ENCODE results near the gene TTC23.

The TTC23 gene

DNA sequence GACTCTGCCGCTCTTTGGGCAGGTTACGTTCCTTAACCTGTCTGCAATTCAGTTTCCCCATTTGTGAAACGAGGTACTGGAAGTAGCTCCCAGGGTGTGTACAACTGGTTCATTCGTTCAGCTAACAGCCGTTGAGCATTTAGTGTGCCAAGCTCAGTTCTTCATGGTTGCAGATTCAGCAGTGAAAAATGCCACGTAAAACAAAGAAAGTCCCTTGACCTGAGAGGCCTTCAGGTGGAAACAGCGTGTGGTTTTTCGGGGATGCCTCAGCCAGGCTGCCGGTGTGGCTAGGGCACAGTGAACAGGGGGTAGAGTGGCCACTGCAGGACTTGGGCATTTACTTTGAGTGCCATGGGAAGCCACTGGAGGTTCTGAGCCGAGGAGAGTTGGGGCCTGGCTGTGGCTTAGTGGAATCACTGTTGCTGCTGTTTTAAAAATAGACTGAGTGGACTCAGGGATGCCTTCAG, 139.8 kb downstream of the TTC23 start:
- H2BK120ac ChIP-seq (ENCODE audit: insufficient read depth, low read length, poor library complexity): no peak overlapping the region
- H2AK5ac ChIP-seq (ENCODE audit: low read length): no peak overlapping the region
- H4K91ac ChIP-seq (ENCODE audit: low read depth, low read length): no peak overlapping the region
- WGBS (ENCODE audit: extremely low coverage, insufficient coverage, insufficient read length): no CpG with 5 or more reads among the region's 10 CpGs
- H3K4me1 ChIP-seq (ENCODE audit: control insufficient read depth in 1 of 2, insufficient read depth in 2 of 2, low read length in 2 of 2): peaks cover 3 to 9% of the 10 kb centered on the region in 2 experiments
- peaks cover 7% of the 10 kb centered on the region for H3K79me1 ChIP-seq (ENCODE audit: low read length)
- H3K9me3 ChIP-seq (ENCODE audit: insufficient read depth, low read depth, low read length): no peaks in the 10 kb centered on the region
- H2BK5ac ChIP-seq (ENCODE audit: low read depth, low read length, poor library complexity): no peak overlapping the region
- peaks cover 5 to 13% of the 10 kb centered on the region in 2 experiments for H3K36me3 ChIP-seq (ENCODE audit: control insufficient read depth in 1 of 2, insufficient read depth in 2 of 2, low read length in 2 of 2)
- no peak overlapping the region for H3K4ac ChIP-seq (ENCODE audit: low read depth, low read length)
- no peak overlapping the region for H4K8ac ChIP-seq (ENCODE audit: low read depth, low read length)
- H3K14ac ChIP-seq (ENCODE audit: low read length): no peak overlapping the region
- no peak overlapping the region for H3K9ac ChIP-seq (ENCODE audit: low read length)
- H2AFZ ChIP-seq (ENCODE audit: insufficient read depth, low read length, poor library complexity): no peak overlapping the region
- peaks cover 7% of the 10 kb centered on the region for H3K27me3 ChIP-seq (ENCODE audit: insufficient read depth, low read length)
- H3K79me2 ChIP-seq (ENCODE audit: control insufficient read depth, insufficient read depth, low read length, poor library complexity): peaks cover 6% of the 10 kb centered on the region
- no peak overlapping the region for H4K12ac ChIP-seq (ENCODE audit: low read depth, low read length)
- no peak overlapping the region for H2BK12ac ChIP-seq (ENCODE audit: low read length)
- no peak overlapping the region for H3K4me2 ChIP-seq (ENCODE audit: low read length)
- no peak overlapping the region for H3K4me3 ChIP-seq (ENCODE audit: low read depth, low read length)
- no peak overlapping the region for H3K27ac ChIP-seq (ENCODE audit: low read depth, low read length)
- no peak for DNase-seq
- no peak overlapping the region for H3K18ac ChIP-seq (ENCODE audit: low read length)
- no peak overlapping the region for H3K23ac ChIP-seq (ENCODE audit: low read length)

DNA sequence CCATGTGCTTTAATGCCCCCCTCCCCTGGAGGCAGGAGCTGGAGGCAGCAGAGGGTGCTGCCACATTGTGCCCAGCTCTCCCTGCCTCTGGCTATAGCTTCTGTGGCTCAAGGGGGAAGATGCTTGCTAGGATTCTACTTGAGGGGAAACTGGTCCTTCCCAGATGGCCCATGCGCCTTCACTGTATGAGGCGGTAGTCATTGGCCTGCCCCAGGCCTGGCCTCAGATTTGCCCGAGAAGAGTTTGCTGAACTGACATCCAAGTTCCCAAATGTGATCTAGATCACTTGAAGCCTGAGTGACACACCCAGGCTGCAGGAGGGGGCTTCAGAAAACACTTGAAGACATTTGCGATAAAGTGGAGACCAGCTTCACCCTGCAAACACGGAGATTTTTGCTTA, 140.4 kb downstream of the TTC23 start:
- H2BK5ac ChIP-seq (ENCODE audit: low read depth, low read length, poor library complexity): no peak overlapping the region
- no peak overlapping the region for H3K14ac ChIP-seq (ENCODE audit: low read length)
- H4K91ac ChIP-seq (ENCODE audit: low read depth, low read length): no peak overlapping the region
- peaks cover 4 to 8% of the 10 kb centered on the region in 2 experiments for H3K36me3 ChIP-seq (ENCODE audit: control insufficient read depth in 1 of 2, insufficient read depth in 2 of 2, low read length in 2 of 2)
- H3K4ac ChIP-seq (ENCODE audit: low read depth, low read length): no peak overlapping the region
- H2AFZ ChIP-seq (ENCODE audit: insufficient read depth, low read length, poor library complexity): no peak overlapping the region
- DNase-seq: no peak
- no peak overlapping the region for H4K8ac ChIP-seq (ENCODE audit: low read depth, low read length)
- no peak overlapping the region for H2BK12ac ChIP-seq (ENCODE audit: low read length)
- H3K23ac ChIP-seq (ENCODE audit: low read length): no peak overlapping the region
- no peak overlapping the region for H3K4me2 ChIP-seq (ENCODE audit: low read length)
- H4K12ac ChIP-seq (ENCODE audit: low read depth, low read length): no peak overlapping the region
- WGBS (ENCODE audit: extremely low coverage, insufficient coverage, insufficient read length): no CpG with 5 or more reads among the region's 5 CpGs
- no peaks in the 10 kb centered on the region for H3K9me3 ChIP-seq (ENCODE audit: insufficient read depth, low read depth, low read length)
- no peak overlapping the region for H3K4me3 ChIP-seq (ENCODE audit: low read depth, low read length)
- peaks cover 6% of the 10 kb centered on the region for H3K79me2 ChIP-seq (ENCODE audit: control insufficient read depth, insufficient read depth, low read length, poor library complexity)
- H3K27me3 ChIP-seq (ENCODE audit: insufficient read depth, low read length): peaks cover 7% of the 10 kb centered on the region
- H3K27ac ChIP-seq (ENCODE audit: low read depth, low read length): no peak overlapping the region
- H3K79me1 ChIP-seq (ENCODE audit: low read length): peaks cover 7% of the 10 kb centered on the region
- H2AK5ac ChIP-seq (ENCODE audit: low read length): no peak overlapping the region
- no peak overlapping the region for H2BK120ac ChIP-seq (ENCODE audit: insufficient read depth, low read length, poor library complexity)
- no peak overlapping the region for H3K9ac ChIP-seq (ENCODE audit: low read length)
- H3K4me1 ChIP-seq (ENCODE audit: control insufficient read depth in 1 of 2, insufficient read depth in 2 of 2, low read length in 2 of 2): peaks cover 3 to 9% of the 10 kb centered on the region in 2 experiments
- no peak overlapping the region for H3K18ac ChIP-seq (ENCODE audit: low read length)

DNA sequence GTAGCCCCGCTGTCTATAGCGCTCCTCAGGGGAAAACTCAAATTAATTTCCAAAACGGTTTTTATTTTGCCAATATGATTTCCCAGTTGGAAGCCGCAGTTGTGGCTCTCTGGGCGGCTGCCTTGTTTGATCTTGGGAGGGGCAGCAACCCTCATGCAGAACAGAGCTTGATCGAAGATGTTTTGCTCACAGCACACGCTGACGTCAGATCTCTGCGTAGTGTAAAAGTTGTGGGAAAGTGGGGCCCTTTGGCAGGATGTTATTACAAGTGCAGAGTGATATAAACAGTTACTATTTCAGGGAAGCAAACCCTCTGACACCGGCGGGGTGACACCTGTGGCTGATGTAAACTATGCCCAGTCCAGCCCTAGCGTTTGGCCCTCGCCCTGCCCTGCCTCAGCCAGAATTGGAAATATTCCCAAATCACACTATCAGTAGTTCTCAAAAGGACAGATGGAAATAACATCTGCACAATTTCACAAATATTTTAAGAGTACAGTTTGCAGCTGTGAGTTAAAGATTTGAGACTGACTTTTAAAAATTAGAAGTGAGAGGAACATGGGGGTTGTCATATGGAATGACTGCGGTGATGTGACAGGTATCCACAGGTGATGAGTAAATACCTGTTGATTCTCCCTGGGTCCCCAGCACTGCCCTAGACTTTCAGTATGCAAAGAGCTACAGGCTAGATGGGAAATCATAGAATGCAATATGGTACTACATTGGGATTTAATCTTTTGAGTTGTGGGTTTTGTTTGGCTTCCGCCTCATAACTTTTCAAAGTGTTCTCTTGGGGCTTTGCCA, 142.8 kb downstream of the TTC23 start:
- Histone ChIP-seq H2BK12ac (ENCODE audit: low read length) (no peak overlapping the region), H3K79me2 (ENCODE audit: control insufficient read depth, insufficient read depth, low read length, poor library complexity) (peaks cover 6% of the 10 kb centered on the region), H3K9ac (ENCODE audit: low read length) (no peak overlapping the region), H3K4me3 (ENCODE audit: low read depth, low read length) (no peak overlapping the region), H3K4me2 (ENCODE audit: low read length) (peak overlapping the region; percentile 91), H3K36me3 (ENCODE audit: control insufficient read depth in 1 of 2, insufficient read depth in 2 of 2, low read length in 2 of 2) (peaks cover 0 to 2% of the 10 kb centered on the region in 2 experiments), H3K9me3 (ENCODE audit: insufficient read depth, low read depth, low read length) (no peaks in the 10 kb centered on the region), H4K91ac (ENCODE audit: low read depth, low read length) (no peak overlapping the region), H3K79me1 (ENCODE audit: low read length) (peaks cover 7% of the 10 kb centered on the region), H3K27ac (ENCODE audit: low read depth, low read length) (no peak overlapping the region), H2AFZ (ENCODE audit: insufficient read depth, low read length, poor library complexity) (no peak overlapping the region), H4K12ac (ENCODE audit: low read depth, low read length) (no peak overlapping the region), H3K27me3 (ENCODE audit: insufficient read depth, low read length) (peaks cover 7% of the 10 kb centered on the region), H2AK5ac (ENCODE audit: low read length) (no peak overlapping the region), H2BK120ac (ENCODE audit: insufficient read depth, low read length, poor library complexity) (no peak overlapping the region), H3K18ac (ENCODE audit: low read length) (no peak overlapping the region), H3K4ac (ENCODE audit: low read depth, low read length) (no peak overlapping the region), H3K14ac (ENCODE audit: low read length) (no peak overlapping the region), H3K23ac (ENCODE audit: low read length) (no peak overlapping the region), H3K4me1 (ENCODE audit: control insufficient read depth in 1 of 2, insufficient read depth in 2 of 2, low read length in 2 of 2) (peaks cover 3 to 9% of the 10 kb centered on the region in 2 experiments), H2BK5ac (ENCODE audit: low read depth, low read length, poor library complexity) (no peak overlapping the region), H4K8ac (ENCODE audit: low read depth, low read length) (no peak overlapping the region)
- DNase-seq: no peak
- no CpG with 5 or more reads among the region's 15 CpGs for WGBS (ENCODE audit: extremely low coverage, insufficient coverage, insufficient read length)

DNA sequence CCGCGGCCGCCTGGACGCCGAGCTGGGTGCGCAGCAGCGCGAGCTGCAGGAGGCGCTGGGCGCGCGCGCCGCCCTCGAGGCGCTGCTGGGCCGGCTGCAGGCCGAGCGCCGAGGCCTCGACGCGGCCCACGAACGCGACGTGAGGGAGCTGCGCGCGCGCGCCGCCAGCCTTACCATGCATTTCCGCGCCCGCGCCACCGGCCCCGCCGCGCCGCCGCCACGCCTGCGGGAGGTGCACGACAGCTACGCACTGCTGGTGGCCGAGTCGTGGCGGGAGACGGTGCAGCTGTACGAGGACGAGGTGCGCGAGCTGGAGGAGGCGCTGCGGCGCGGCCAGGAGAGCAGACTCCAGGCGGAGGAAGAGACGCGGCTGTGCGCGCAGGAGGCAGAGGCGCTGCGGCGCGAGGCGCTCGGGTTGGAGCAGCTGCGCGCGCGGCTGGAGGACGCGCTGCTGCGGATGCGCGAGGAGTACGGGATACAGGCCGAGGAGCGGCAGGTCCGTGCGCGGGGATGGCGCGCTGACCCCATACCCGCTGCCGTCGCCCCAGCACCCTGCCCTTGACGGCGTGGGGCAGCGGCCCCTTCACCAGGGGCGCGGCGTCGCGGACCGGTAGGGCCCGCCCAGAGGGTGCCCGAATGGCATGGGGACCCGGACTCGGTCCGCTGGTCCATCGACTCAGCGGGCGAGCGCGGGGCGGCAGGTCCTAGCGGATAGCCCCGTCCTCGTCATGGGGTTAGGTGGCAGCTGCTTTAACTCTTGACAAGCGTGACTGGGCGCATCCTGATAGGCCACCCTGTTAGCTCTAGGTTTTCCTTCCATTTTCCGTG, 143.7 kb downstream of the TTC23 start:
- Histone ChIP-seq H3K23ac (ENCODE audit: low read length) (no peak overlapping the region), H3K4me1 (ENCODE audit: control insufficient read depth in 1 of 2, insufficient read depth in 2 of 2, low read length in 2 of 2) (peaks cover 3 to 9% of the 10 kb centered on the region in 2 experiments), H3K14ac (ENCODE audit: low read length) (peak overlapping the region; percentile 19), H3K18ac (ENCODE audit: low read length) (peak overlapping the region; percentile 74), H3K4ac (ENCODE audit: low read depth, low read length) (no peak overlapping the region), H3K27me3 (ENCODE audit: insufficient read depth, low read length) (peaks cover 7% of the 10 kb centered on the region), H2AFZ (ENCODE audit: insufficient read depth, low read length, poor library complexity) (peak overlapping the region; percentile 66), H3K9ac (ENCODE audit: low read length) (peak overlapping the region; percentile 43), H4K12ac (ENCODE audit: low read depth, low read length) (no peak overlapping the region), H3K79me2 (ENCODE audit: control insufficient read depth, insufficient read depth, low read length, poor library complexity) (peaks cover 6% of the 10 kb centered on the region), H2BK12ac (ENCODE audit: low read length) (no peak overlapping the region), H3K4me2 (ENCODE audit: low read length) (peak overlapping the region; percentile 91), H4K8ac (ENCODE audit: low read depth, low read length) (no peak overlapping the region), H3K27ac (ENCODE audit: low read depth, low read length) (no peak overlapping the region), H2BK5ac (ENCODE audit: low read depth, low read length, poor library complexity) (no peak overlapping the region), H3K36me3 (ENCODE audit: control insufficient read depth in 1 of 2, insufficient read depth in 2 of 2, low read length in 2 of 2) (peaks cover 0 to 2% of the 10 kb centered on the region in 2 experiments), H3K4me3 (ENCODE audit: low read depth, low read length) (peak overlapping the region; percentile 79), H2BK120ac (ENCODE audit: insufficient read depth, low read length, poor library complexity) (no peak overlapping the region), H2AK5ac (ENCODE audit: low read length) (no peak overlapping the region), H3K79me1 (ENCODE audit: low read length) (peaks cover 7% of the 10 kb centered on the region), H4K91ac (ENCODE audit: low read depth, low read length) (no peak overlapping the region), H3K9me3 (ENCODE audit: insufficient read depth, low read depth, low read length) (no peaks in the 10 kb centered on the region)
- no CpG with 5 or more reads among the region's 116 CpGs for WGBS (ENCODE audit: extremely low coverage, insufficient coverage, insufficient read length)
- DNase-seq: peak; percentile 18 to 53
